Measurements from ENCODE around the gene KREMEN1.

KREMEN1 gene

DNA sequence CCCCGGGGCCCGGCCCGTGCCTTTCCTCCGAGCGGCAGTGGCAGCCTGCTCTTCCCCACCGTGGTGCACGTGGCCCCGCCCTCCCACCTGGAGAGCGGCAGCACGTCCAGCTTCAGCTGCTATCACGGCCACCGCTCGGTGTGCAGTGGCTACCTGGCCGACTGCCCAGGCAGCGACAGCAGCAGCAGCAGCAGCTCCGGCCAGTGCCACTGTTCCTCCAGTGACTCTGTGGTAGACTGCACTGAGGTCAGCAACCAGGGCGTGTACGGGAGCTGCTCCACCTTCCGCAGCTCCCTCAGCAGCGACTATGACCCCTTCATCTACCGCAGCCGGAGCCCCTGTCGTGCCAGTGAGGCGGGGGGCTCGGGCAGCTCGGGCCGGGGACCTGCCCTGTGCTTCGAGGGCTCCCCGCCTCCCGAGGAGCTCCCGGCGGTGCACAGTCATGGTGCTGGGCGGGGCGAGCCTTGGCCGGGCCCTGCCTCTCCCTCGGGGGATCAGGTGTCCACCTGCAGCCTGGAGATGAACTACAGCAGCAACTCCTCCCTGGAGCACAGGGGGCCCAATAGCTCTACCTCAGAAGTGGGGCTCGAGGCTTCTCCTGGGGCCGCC is 23.1 kb upstream of the KREMEN1 start:
- no peak for DNase-seq

- no peak for DNase-seq
Observed at GRCh38 chr22:29050457-29050856, 22.4 kb upstream of the KREMEN1 start.

- DNase-seq, result no peak
Observed at GRCh38 chr22:29053048-29053702, 19.7 kb upstream of the KREMEN1 start.

- DNase-seq, result no peak
Observed at GRCh38 chr22:29054251-29054767, 18.5 kb upstream of the KREMEN1 start.

DNA sequence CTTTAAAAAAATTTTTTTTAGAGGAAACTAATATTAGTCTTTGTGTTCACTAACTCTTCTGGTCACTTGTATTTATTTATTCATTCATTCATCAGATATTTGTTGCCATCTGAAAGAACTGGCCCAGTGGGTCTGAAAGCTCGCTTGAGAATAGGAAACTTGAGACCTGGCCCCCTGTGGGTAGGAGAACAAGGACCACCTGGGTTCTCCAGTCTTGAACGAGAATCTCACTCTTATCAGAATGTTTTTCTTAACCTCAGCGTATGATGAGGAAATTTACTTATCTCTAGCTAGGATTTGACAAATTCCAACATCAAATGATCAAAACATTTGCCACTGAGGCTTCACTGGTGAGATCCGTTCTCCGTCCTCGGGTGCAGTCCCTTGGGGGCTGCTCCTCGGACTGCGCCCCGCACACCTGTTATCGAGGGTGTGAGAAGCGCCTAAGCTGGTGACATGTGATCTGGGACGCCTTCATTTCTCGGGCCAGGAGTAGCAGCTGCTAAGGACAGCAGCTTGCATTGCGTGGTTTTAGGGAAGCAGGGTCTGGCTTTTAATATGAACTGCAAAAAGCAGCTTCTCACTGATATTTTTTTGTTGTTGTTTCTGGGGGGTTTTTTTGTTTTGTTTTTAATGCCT is 17.5 kb upstream of the KREMEN1 start:
- no peak for DNase-seq

DNA sequence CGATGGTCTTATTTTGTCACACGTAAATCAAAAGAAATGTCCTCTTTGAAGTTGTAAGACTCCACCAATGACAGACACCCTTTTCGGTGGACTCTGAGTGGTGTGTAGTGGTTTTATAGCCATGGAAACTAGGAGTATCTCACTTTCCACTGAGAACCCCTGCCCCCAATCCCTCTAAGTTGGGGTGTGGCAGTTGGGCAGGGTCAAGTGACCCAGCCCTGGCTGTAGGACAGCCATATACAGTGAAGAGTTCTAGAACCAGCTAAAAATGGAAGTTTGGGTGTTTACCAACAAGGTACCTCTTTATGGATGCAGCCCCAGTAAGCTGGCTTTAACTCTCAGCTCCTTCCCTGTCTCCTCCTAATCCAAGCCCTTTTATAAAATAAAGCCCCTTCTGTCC is 16.4 kb upstream of the KREMEN1 start:
- no peak for DNase-seq

GRCh38 chr22:29060251-29060869 is 12.5 kb upstream of the KREMEN1 start:
- no peak for DNase-seq

DNA sequence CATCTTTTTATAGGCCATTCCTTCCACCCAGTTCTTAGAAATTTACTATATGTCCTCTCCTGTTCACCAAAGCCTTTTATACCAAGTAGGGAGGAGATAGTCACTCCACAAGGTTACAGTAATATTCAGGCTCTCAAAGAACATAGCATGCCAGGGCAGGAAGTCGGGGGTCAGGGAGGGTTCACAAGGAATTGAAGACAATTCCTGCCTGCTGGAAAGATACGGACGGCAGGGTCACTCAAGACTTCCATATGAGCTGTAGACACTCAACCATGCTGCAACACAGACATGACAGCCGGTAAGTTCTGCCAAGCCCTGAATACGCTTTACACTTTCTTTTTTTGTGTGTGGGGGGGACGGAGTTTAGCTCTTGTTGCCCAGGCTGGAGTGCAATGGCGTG is 11.9 kb upstream of the KREMEN1 start:
- no peak for DNase-seq

GRCh38 chr22:29061773-29062172 is 11.1 kb upstream of the KREMEN1 start, which contains the start of gene C22orf31:
Gene C22orf31 (minus strand): TSS chr22:29061831. CDS start chr22:29061792, 39 bp downstream.
- DNase-seq, result no peak

DNA sequence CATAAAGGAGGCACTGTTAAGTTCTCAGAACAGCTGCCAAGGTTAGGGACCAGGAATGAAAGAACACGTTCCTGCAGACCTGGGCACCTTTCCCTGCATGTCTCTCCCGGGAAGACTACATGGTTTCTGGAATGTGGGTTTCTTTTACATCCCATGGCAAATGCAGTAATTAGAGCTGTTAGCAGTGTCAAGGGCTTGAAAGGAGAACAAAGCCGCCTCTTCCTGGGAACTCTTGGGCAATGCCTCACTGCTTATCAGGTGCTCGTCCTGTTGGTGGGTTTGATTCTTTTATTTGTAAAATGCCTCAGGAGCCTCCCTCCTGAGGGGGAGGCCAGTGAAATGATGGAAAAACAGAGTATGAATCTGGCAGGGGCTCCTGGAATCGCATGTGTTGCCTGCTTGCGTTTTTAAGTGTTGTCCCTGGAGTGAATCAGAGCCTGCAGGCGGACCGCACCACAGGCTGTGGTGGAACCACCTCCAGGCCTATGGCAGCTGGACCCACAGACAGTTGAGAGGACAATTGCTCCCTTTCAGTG is 10.5 kb upstream of the KREMEN1 start:
- DNase-seq, result no peak

DNA sequence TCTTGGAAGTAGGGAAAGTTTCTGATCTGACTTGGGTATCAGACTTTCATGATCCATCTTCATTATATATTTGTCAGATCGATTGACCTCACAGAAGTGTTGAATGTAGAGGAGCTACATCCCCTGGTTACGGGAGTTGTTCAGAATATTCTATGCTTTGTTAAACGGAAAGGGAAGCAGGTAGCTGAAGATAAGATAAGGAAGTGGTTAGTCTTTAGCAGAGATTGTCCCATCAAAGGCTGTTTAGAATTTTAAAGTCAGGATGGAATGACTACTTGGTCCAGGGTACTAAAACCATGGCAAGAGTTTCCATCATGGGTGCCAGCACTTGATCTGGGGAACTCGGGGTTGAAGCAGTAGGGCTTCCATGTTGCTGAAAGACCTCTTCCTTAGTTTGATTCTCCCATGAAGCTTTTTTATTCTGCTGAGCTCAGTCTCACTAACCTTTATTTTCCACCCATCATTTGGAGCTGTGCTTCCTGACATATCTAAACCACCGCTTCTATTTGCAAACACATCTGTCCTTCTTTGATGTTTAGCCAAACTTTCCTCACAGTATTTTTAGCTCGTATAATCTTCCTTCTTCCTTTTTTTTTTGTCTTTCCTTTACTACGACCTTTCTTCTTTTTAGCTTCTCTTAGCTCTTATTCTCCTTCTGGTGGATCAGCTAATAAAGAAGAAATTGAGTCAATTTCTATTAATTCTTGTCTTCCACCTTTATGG is 7.2 kb upstream of the KREMEN1 start:
- DNase-seq, result no peak

- no peak for DNase-seq
Observed at GRCh38 chr22:29069463-29069862, 3.4 kb upstream of the KREMEN1 start.

- no peak for DNase-seq
Observed at GRCh38 chr22:29070490-29070889, 2.3 kb upstream of the KREMEN1 start.

- no peak for DNase-seq
Observed at GRCh38 chr22:29071261-29072045, 1.4 kb upstream of the KREMEN1 start.

DNA sequence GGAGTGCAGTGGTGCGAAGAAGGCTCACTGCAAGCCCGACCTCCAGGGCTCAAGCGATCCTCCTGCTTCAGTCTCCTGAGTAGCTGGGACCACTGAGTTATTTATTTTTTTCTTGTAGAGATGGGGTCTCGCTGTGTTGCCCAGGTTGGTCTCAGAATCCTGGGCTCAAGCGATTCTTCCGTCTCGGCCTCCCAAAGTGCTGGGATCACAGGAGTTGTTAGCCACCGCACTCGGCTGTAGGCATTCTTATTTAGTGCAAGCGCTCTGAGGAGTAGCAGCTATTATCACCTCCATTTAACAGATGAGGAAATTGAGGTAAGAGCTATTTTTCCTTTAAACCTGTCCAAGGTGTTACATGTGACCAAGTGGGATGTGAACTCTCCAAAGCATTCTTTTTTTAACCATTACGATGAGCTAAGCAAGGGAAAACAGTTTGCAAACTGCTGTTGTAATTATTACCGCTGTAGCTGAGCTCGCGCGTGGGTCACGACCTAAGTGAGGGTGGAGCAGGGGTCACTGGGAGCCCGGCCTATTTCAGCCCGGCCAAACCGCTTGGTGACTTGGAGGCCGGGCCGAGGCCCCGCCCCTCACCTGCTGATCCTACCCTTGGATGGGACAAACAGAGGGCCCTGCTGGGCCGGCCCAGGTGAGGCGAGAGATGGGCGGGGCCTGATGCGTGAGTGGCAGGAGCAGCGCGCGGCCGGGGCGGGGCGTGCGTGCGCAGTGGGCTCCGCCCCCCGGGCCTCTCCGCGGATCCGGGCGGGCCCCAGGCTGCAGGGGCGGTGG is 449 bp upstream of the KREMEN1 start:
- peak; percentile 75 for DNase-seq

DNA sequence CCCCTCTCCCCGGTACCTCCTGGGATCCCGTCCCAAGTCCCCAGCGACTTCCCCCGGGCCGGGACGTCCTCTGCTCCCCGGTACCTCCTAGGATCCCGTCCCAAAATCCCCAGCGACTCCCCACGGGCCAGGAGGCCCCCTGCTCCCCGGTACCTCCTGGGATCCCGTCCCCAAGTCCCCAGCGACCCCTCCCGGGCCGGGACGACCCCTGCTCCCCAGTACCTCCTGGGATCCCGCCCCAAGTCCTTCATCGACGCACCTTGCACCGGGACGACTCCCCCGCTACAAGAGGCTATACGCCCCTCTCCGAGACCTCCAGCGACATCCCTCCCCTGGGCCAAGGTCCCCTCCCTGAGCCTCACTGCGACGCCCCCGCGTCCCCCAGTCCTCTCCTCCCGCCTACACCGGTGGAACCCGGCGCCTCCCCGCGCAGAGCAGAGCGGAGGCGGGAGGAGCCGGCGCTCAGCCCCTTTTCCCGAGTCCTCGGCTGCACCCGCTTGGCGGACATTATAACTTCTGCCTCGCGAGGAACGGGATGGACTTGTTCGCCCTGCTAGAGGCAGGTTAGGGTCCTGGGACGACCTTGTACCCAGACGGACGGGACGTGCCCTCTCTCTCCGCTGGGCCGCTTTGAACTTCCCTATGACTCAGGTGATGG is 912 bp downstream of the KREMEN1 start:
- DNase-seq, result no peak

DNA sequence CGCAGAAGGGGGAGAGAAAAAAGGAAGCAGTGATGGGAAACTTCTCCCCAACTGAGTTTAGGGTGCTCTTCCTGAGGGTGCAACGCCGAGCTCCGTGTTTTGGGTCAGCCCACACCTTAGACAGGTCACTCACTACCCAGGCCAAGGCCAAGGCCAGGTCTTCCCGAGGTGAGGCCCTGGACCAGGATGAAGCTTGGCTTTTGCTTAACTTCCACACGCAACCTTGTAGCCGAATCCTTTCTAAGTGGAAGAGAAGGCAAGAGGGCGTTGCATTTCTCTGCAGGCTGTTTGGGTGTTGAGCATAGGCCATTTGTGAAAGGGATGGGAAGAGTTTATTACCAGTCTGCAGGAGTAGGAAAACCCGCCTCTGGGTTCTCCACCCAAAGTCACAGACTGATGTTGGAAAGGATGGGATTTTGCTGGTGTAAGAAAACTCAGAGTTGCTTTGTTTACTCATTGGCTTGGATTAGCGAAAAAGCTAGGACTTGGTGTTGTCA is 1.5 kb downstream of the KREMEN1 start:
- no peak for DNase-seq

DNA sequence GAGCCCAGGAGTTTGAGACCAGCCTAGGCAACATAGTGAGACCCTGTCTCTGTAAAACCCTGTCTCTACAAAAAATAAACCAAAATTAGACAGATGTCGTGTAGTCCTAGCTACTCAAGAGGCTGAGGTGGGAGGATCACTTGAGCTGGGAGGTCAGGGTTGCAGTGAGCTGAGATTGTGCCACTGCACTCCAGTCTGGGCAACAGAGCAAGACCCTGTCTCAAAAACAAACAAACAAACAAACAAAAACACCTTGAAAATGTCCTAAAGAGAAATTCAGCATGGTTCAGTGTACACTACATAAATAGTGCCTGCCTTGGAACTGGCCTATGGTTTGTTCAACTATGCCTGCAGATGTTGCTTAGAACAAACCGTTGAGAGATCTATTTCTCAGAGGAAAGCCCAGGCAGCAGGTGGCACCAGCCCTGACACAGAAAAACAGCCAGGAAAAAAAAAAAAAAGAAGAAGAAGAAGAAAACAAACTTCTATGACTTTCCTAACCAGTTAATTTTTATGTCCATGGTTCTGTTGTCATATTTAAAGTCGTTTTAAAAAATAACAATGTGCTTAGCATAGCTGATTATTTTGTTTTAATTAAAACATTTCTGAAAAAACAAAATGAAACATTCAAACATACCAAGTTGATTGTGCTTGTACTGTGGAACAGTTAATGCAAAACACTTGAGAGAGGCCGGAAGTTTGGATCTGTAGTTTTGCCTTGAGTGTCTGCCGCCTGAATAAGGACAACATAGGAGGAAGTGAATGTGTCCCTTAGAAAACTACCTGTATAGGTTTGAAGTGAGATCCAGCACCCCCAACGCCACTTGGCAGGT is 5.4 kb downstream of the KREMEN1 start:
- DNase-seq, result no peak

- no peak for DNase-seq
Observed at GRCh38 chr22:29078869-29079207, 6.0 kb downstream of the KREMEN1 start.

All from T1000 (cell line).